Upper lobe of right lung (tissue), 1 donor: ENCODE measurements around the gene CENPP. TPM values are rescaled to one million over a fixed set of nuclear protein-coding genes. Genes with fewer than 3 reads are reported as not detected.

Experiments used
- ATAC-seq: fragments of 200-7000 bp; cut with Tn5 transposase; one replicate; pipeline ENCODE4 v1.9.1; 2020; ENCODE audit warnings: mild to moderate bottlenecking, moderate library complexity
- DNase-seq: peaks from one replicate; pipeline ENCODE4 v3.0.0-alpha.2; 2020
- H3K27ac ChIP-seq: fragments of 200-600 bp; one replicate; pipeline ENCODE4 v1.8.0; 2022
- H3K27me3 ChIP-seq: fragments of 200-600 bp; one replicate; pipeline ENCODE4 v1.8.0; 2022; ENCODE audit warnings: mild to moderate bottlenecking
- H3K36me3 ChIP-seq: fragments of 200-600 bp; one replicate; pipeline ENCODE4 v1.8.0; 2022
- H3K4me1 ChIP-seq: fragments of 200-600 bp; one replicate; pipeline ENCODE4 v1.8.0; 2022
- H3K4me3 ChIP-seq: fragments of 200-600 bp; one replicate; pipeline ENCODE4 v1.8.0; 2022; ENCODE audit warnings: mild to moderate bottlenecking
- H3K9me3 ChIP-seq: fragments of 200-600 bp; one replicate; pipeline ENCODE4 v1.8.0; 2022
- CTCF ChIP-seq: fragments of 200-600 bp; IDR thresholded peaks from one replicate; pipeline ENCODE4 v1.8.0; 2022; ENCODE audit warnings: antibody characterized with exemption
- intact Hi-C: fragments of 100-400 bp; cut with DNase I; formaldehyde crosslinking; loops from one replicate; pipeline ENCODE4 v1.11.0; 2022
- long read RNA-seq: library from polyadenylated mRNA; unstranded; transcript quantifications from one replicate; pipeline ENCODE4 v2.0.0, GENCODE V29; 2021
- total RNA-seq: library from RNA; stranded (reverse); fragmentation: NEBNext Ultra II Directional; extraction: Animal tissue kit (Norgen Biotek cat#: 25700); gene quantifications from one replicate; pipeline ENCODE4 v1.2.1, GENCODE V29; 2021
- donor health status: DM: no; HTN: yes; CAD: no; lungs with severe emphysema.

Gene CENPP
- 4.0 TPM for total RNA-seq
- long read RNA-seq, partial matches to known transcripts = 0 of 2 reads
- long read RNA-seq, other reads (novel, unspliced or antisense) = 2 of 2 reads

GRCh38 chr9:92325269-92325990, at the start of gene CENPP, which contains the start of gene NOL8:
CENPP (plus strand) TSS chr9:92325953.
NOL8 (minus strand) TSS chr9:92325350; CDS start chr9:92324161, 1,189 bp downstream.
- H3K27ac ChIP-seq = peak within 1 kb of the TSS; percentile 99
- peak; percentile 92 for DNase-seq
- no peaks in the 10 kb centered on the region for H3K9me3 ChIP-seq
- H3K27me3 ChIP-seq = no peaks in the 10 kb centered on the region
- H3K4me3 ChIP-seq = peak within 1 kb of the TSS; percentile 67
- no peak for TF ChIP-seq CTCF
- intact Hi-C loops = loop anchor here (10.0 kb wide), 1 partner anchor 329 kb away; no protein-coding TSS in a partner anchor
- H3K4me1 ChIP-seq = peaks cover 20% of the 10 kb centered on the region
- H3K36me3 ChIP-seq = peaks cover 28% of the 10 kb centered on the region
- ATAC-seq = peak; percentile 97

DNA sequence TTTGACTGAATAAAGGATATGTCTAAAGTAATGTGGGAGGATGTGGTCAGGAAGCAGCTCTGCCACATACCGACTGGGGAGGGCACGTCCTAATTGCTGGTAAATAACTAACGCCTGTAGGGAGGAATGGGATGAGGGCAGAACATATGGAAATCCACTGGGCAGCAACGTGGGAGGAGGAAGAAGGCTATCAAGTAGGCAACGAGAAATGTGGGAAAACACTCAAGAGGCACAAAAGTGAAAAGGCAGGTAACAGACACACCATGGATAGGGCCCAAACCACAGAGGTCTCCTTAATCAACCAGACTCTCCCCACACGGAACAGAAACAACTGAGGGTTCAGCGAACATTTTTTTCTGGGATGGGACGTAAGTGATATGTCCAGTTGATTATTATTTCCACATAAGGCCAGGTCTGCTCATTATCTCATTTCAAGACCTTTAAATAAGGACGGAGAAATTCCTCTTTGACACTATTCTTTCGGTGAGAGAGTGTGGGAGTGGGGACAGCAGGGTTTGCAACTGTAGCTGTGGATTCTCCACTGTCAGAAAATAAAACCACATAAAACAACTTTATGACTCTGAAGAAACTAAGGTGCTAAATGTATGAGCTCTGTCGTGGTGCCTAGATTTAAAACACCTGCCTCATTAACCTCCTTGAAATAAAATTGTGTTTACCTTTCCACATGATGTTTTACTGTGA, 49.3 kb upstream of the CENPP start:
- H3K9me3 ChIP-seq = no peaks in the 10 kb centered on the region
- intact Hi-C loops = no loop called here
- TF ChIP-seq CTCF = no peak
- no peak overlapping the region for H3K4me3 ChIP-seq
- H3K27me3 ChIP-seq = no peaks in the 10 kb centered on the region
- H3K36me3 ChIP-seq = peaks cover 99% of the 10 kb centered on the region
- ATAC-seq (no peak), DNase-seq (no peak)
- H3K4me1 ChIP-seq = no peaks in the 10 kb centered on the region
- H3K27ac ChIP-seq = no peak overlapping the region

- H3K36me3 ChIP-seq = peaks cover 100% of the 10 kb centered on the region
Observed at GRCh38 chr9:92278110-92278509, 47.6 kb upstream of the CENPP start.

DNA sequence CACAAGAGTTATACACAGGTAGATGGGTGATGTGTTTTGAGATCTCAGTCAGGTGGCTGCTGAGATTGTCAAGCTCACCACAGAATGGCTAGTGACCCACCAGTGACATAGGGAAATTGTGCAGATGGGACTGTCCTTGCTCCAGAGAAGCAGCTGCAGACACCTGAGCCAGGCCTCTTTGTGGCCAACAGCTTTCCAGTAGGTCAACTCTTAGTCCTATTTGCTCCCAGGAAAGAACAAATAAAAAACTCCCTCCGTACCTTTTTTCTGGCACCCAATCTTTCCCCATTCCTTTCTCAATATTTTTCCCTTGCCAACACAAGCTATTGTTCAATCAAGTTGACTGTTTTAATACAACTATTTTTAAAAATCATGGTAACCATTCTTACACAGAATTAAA, 46.5 kb upstream of the CENPP start:
- no peak for TF ChIP-seq CTCF
- no peaks in the 10 kb centered on the region for H3K4me1 ChIP-seq
- no peak overlapping the region for H3K27ac ChIP-seq
- no peaks in the 10 kb centered on the region for H3K27me3 ChIP-seq
- H3K9me3 ChIP-seq = no peaks in the 10 kb centered on the region
- intact Hi-C loops = no loop called here
- H3K4me3 ChIP-seq = no peak overlapping the region
- DNase-seq (no peak), ATAC-seq (no peak)
- H3K36me3 ChIP-seq = peaks cover 100% of the 10 kb centered on the region

More at GRCh38 chr9:92278110-92278509, 47.6 kb upstream of the CENPP start:
- no peak overlapping the region for H3K27ac ChIP-seq
- TF ChIP-seq CTCF = no peak
- intact Hi-C loops = no loop called here
- H3K9me3 ChIP-seq = no peaks in the 10 kb centered on the region
- no peak for ATAC-seq
- H3K4me3 ChIP-seq = no peak overlapping the region
- no peaks in the 10 kb centered on the region for H3K27me3 ChIP-seq
- DNase-seq = no peak
- H3K4me1 ChIP-seq = no peaks in the 10 kb centered on the region

- no peaks in the 10 kb centered on the region for H3K9me3 ChIP-seq
- H3K27ac ChIP-seq = no peak overlapping the region
- ATAC-seq = no peak
- DNase-seq = no peak
- no peak for TF ChIP-seq CTCF
- peaks cover 18% of the 10 kb centered on the region for H3K4me1 ChIP-seq
- intact Hi-C loops = no loop called here
- no peak overlapping the region for H3K4me3 ChIP-seq
- H3K27me3 ChIP-seq = no peaks in the 10 kb centered on the region
- H3K36me3 ChIP-seq = peaks cover 36% of the 10 kb centered on the region
Observed at GRCh38 chr9:92289708-92290390, 35.9 kb upstream of the CENPP start.
